Caco-2 (cell line): ENCODE measurements around the gene GNB1. TPM values are rescaled to one million over a fixed set of nuclear protein-coding genes. Genes with fewer than 3 reads are reported as not detected.

ENCODE experiments used
- BruUV-seq: library from RNA; stranded (reverse); fragments of 400-500 nt; replicated peaks from 2 replicates; lab custom pipeline; 2021; lab: Mats Ljungman, UMichigan
- CTCF ChIA-PET: fragments of 300-600 bp; sonication (Branson Sonifier 250); formaldehyde crosslinking; loops from one replicate; lab custom pipeline; 2022; ENCODE audit warnings: antibody characterized with exemption; lab: Charles Lee
- POLR2A ChIA-PET: fragments of 300-600 bp; sonication (Branson Sonifier 250); formaldehyde crosslinking; loops from one replicate; lab custom pipeline; 2022; ENCODE audit warnings: antibody characterized with exemption; lab: Charles Lee
- DNase-seq, 2 experiments: peaks; one replicate each; pipeline versions ENCODE4 v3.0.0 to v3.0.0-alpha.2; 2020 to 2022
- H3K27me3 ChIP-seq: replicated peaks from 2 replicates; pipeline ENCODE4 v1.6.0; 2011; ENCODE audit warnings: low read length; ENCODE audit not compliant: control insufficient read depth, insufficient read depth
- H3K36me3 ChIP-seq: 2 replicates; pipeline ENCODE4 v1.5.1; 2011; ENCODE audit warnings: low read length; ENCODE audit not compliant: control insufficient read depth, insufficient read depth
- H3K4me1 ChIP-seq: fragments of 250-450 bp; sonication (Bioruptor Pico); 2 replicates; pipeline ENCODE4 v1.5.1; 2020; ENCODE audit warnings: mild to moderate bottlenecking
- H3K4me3 ChIP-seq: 2 replicates; pipeline ENCODE4 v1.5.1; 2011; ENCODE audit warnings: low read depth, mild to moderate bottlenecking, control low read depth, low read length
- H3K9me3 ChIP-seq: fragments of 250-450 bp; sonication (Bioruptor Pico); 2 replicates; pipeline ENCODE4 v1.5.1; 2020; ENCODE audit warnings: mild to moderate bottlenecking, moderate library complexity
- H3K27ac Mint-ChIP-seq: one replicate; pipeline ENCODE4 v1.8.0; 2022; ENCODE audit warnings: mixed read lengths; ENCODE audit not compliant: unreplicated experiment
- H3K27me3 Mint-ChIP-seq: one replicate; pipeline ENCODE4 v1.8.0; 2022; ENCODE audit warnings: mixed read lengths; ENCODE audit not compliant: insufficient read depth, unreplicated experiment
- H3K36me3 Mint-ChIP-seq: one replicate; pipeline ENCODE4 v1.8.0; 2022; ENCODE audit warnings: mild to moderate bottlenecking, mixed read lengths; ENCODE audit not compliant: insufficient read depth, unreplicated experiment
- H3K4me1 Mint-ChIP-seq: one replicate; pipeline ENCODE4 v1.8.0; 2022; ENCODE audit warnings: low read depth, mixed read lengths; ENCODE audit not compliant: unreplicated experiment
- H3K4me3 Mint-ChIP-seq: one replicate; pipeline ENCODE4 v1.8.0; 2022; ENCODE audit warnings: mild to moderate bottlenecking, moderate library complexity, mixed read lengths; ENCODE audit not compliant: unreplicated experiment
- H3K9me3 Mint-ChIP-seq: one replicate; pipeline ENCODE4 v1.8.0; 2022; ENCODE audit warnings: mixed read lengths; ENCODE audit not compliant: unreplicated experiment
- intact Hi-C: fragments of 100-400 bp; cut with micrococcal nuclease; formaldehyde crosslinking; loops from one replicate; pipeline ENCODE4 v1.10.0; 2022; ENCODE audit not compliant: unreplicated experiment
- total RNA-seq: library from RNA; stranded (reverse); gene quantifications from 2 replicates; pipeline ENCODE4 v1.2.3, GENCODE V29; 2022
- TF ChIP-seq, protein P1 (sequence below), 2 experiments: fragments of 200-600 bp in 1 of 2; IDR thresholded peaks; 1 replicate in 1 of 2; 2 replicates in 1 of 2; pipeline versions ENCODE4 v1.5.1 to v1.8.0; 2011 to 2022; ENCODE audit warnings: antibody characterized with exemption in 1 of 2, control low read depth in 1 of 2, inconsistent platforms in 1 of 2, low read depth in 1 of 2, low read length in 1 of 2, mild to moderate bottlenecking in 1 of 2, moderate library complexity in 1 of 2; ENCODE audit not compliant: insufficient read depth in 1 of 2, severe bottlenecking in 1 of 2, unreplicated experiment in 1 of 2

GNB1 gene
- total RNA-seq, 1 experiment from 2014 or later, result 301 TPM

DNA sequence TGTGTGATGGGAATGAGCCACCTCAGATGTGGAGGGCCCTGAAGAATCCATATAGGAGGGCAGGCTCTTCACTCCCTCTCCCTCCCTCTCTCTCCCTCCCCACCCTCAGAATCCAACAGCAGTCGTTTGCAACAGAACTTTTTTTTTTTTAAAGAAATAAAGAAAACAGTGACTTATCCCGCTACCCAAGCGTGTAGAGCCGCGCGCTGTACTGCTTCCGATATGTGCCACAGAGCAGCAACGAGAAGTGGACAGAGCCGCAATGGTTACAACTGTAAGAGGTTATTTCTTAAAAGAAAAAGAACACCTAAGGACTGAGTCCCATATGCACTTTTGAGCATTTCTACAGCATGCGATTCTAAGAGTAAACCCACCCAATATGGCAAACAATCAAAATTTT is 105.2 kb downstream of the GNB1 start:
- Mint-ChIP-seq H3K9me3 (no peaks in the 10 kb centered on the region), H3K4me1 (no peaks in the 10 kb centered on the region), H3K27me3 (no peaks in the 10 kb centered on the region), H3K27ac (no peak overlapping the region), H3K4me3 (no peak overlapping the region), H3K36me3 (peaks cover 62% of the 10 kb centered on the region)
- Histone ChIP-seq H3K36me3 (peaks cover 2% of the 10 kb centered on the region), H3K9me3 (no peaks in the 10 kb centered on the region), H3K4me3 (no peak overlapping the region), H3K4me1 (peaks cover 8% of the 10 kb centered on the region; the same call in 1 of the 2 replicates), H3K27me3 (no peaks in the 10 kb centered on the region)
- intact Hi-C loops, result no loop called here
- CTCF ChIA-PET, result no interaction called here
- TF ChIP-seq, protein P1, sequence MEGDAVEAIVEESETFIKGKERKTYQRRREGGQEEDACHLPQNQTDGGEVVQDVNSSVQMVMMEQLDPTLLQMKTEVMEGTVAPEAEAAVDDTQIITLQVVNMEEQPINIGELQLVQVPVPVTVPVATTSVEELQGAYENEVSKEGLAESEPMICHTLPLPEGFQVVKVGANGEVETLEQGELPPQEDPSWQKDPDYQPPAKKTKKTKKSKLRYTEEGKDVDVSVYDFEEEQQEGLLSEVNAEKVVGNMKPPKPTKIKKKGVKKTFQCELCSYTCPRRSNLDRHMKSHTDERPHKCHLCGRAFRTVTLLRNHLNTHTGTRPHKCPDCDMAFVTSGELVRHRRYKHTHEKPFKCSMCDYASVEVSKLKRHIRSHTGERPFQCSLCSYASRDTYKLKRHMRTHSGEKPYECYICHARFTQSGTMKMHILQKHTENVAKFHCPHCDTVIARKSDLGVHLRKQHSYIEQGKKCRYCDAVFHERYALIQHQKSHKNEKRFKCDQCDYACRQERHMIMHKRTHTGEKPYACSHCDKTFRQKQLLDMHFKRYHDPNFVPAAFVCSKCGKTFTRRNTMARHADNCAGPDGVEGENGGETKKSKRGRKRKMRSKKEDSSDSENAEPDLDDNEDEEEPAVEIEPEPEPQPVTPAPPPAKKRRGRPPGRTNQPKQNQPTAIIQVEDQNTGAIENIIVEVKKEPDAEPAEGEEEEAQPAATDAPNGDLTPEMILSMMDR (IDR thresholded peaks at IDR 0.05; ENCODE audit: insufficient read depth in 1 of 2, low read depth in 1 of 2, low read length in 1 of 2, severe bottlenecking in 1 of 2, unreplicated experiment in 1 of 2), result no peak
- no peak for DNase-seq
- POLR2A ChIA-PET, result no interaction called here
- BruUV-seq, result no TSS peak

DNA sequence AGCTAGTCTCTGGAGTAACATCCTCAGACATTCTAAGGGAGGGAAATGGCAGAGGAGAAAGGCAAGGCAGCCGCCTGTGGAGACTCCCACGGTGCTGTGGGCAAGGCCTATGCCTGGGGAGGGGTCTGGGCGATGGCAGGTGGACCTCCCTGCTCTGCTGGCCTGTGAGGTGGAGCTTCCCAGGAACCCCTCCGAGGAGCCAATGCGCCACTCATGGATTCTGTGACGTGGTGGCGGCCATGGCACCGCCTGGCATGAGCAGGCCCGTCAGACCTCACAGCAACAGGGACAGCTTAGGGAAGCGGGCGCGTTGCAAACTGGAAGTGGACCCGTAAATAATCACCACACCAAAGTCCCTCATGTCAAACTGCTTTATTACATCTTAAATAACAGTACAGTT is 106.0 kb downstream of the GNB1 start:
- intact Hi-C loops, result no loop called here
- no peak overlapping the region for H3K27ac Mint-ChIP-seq

DNA sequence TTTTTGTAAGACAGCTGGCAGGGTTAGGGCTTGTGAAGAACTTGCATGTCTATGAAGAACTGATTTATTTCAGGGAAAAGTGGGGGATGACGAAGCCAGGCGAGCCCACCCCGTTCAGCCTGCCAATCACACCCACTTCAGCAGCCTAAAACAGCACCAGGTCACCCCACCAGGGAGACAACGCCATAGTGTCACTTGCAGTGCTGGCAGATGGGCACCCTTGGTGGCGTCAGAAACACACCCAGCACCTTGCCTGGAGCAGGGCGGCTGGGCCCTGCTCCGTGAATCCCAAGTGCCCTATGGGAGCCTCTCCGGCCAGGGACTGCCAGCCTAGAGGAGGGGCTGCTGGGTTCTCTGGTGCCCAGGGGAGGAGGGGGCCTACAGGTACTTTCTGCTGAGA is 107.6 kb downstream of the GNB1 start:
- no TSS peak for BruUV-seq
- Mint-ChIP-seq H3K9me3 (no peaks in the 10 kb centered on the region), H3K4me3 (no peak overlapping the region), H3K4me1 (no peaks in the 10 kb centered on the region), H3K27ac (no peak overlapping the region), H3K27me3 (no peaks in the 10 kb centered on the region), H3K36me3 (peaks cover 54% of the 10 kb centered on the region)
- CTCF ChIA-PET, result no interaction called here
- intact Hi-C loops, result no loop called here
- POLR2A ChIA-PET, result no interaction called here
- Histone ChIP-seq H3K9me3 (no peaks in the 10 kb centered on the region), H3K4me3 (no peak overlapping the region), H3K27me3 (no peaks in the 10 kb centered on the region), H3K36me3 (peaks cover 2% of the 10 kb centered on the region), H3K4me1 (peaks cover 23% of the 10 kb centered on the region)
- TF ChIP-seq, protein P1 (IDR thresholded peaks at IDR 0.05; ENCODE audit: insufficient read depth in 1 of 2, low read depth in 1 of 2, low read length in 1 of 2, severe bottlenecking in 1 of 2, unreplicated experiment in 1 of 2), result no peak
- DNase-seq, result no peak

More for the DNA sequence above, 106.0 kb downstream of the GNB1 start:
- Mint-ChIP-seq H3K4me1 (no peaks in the 10 kb centered on the region), H3K36me3 (peaks cover 56% of the 10 kb centered on the region), H3K4me3 (no peak overlapping the region), H3K27me3 (no peaks in the 10 kb centered on the region), H3K9me3 (no peaks in the 10 kb centered on the region)
- Histone ChIP-seq H3K4me3 (no peak overlapping the region), H3K36me3 (peaks cover 2% of the 10 kb centered on the region), H3K4me1 (peaks cover 15% of the 10 kb centered on the region), H3K9me3 (no peaks in the 10 kb centered on the region), H3K27me3 (no peaks in the 10 kb centered on the region)
- ChIA-PET CTCF (no interaction called here), POLR2A (no interaction called here)
- BruUV-seq, result no TSS peak
- no peak for DNase-seq
- TF ChIP-seq, protein P1 (IDR thresholded peaks at IDR 0.05; ENCODE audit: insufficient read depth in 1 of 2, low read depth in 1 of 2, low read length in 1 of 2, severe bottlenecking in 1 of 2, unreplicated experiment in 1 of 2), result no peak
